ENCODE data around the gene SLC26A8.
A peak's percentile ranks its signal among the peaks of the same experiment; 100 is the strongest.

The SLC26A8 gene

GRCh38 chr6:35906499-35906846 lies 118.0 kb downstream of the SLC26A8 start:
- Histone ChIP-seq H3K79me1 (ENCODE audit: low read length) (peaks cover 2% of the 10 kb centered on the region), H3K36me3 (ENCODE audit: control insufficient read depth in 1 of 2, insufficient read depth in 2 of 2, low read length in 2 of 2) (peaks cover 13 to 21% of the 10 kb centered on the region in 2 experiments)
- no peak for DNase-seq

GRCh38 chr6:35905841-35906498 lies 118.5 kb downstream of the SLC26A8 start:
- H3K4me1 ChIP-seq (ENCODE audit: control insufficient read depth in 1 of 2, insufficient read depth in 2 of 2, low read length in 2 of 2), result peaks cover 0 to 2% of the 10 kb centered on the region in 2 experiments
- H2BK5ac ChIP-seq (ENCODE audit: low read depth, low read length, poor library complexity), result no peak overlapping the region
- H3K23ac ChIP-seq (ENCODE audit: low read length), result no peak overlapping the region
- no peak overlapping the region for H2BK12ac ChIP-seq (ENCODE audit: low read length)
- WGBS (ENCODE audit: extremely low coverage, insufficient coverage, insufficient read length), result no CpG with 5 or more reads among the region's 8 CpGs
- H3K9ac ChIP-seq (ENCODE audit: low read length), result no peak overlapping the region
- H2AK5ac ChIP-seq (ENCODE audit: low read length), result no peak overlapping the region
- H4K91ac ChIP-seq (ENCODE audit: low read depth, low read length), result no peak overlapping the region
- no peak overlapping the region for H3K18ac ChIP-seq (ENCODE audit: low read length)
- no peak overlapping the region for H3K4me3 ChIP-seq (ENCODE audit: low read depth, low read length)
- H4K12ac ChIP-seq (ENCODE audit: low read depth, low read length), result no peak overlapping the region
- H3K4me2 ChIP-seq (ENCODE audit: low read length), result no peak overlapping the region
- peak; percentile 72 to 94 for DNase-seq
- H4K8ac ChIP-seq (ENCODE audit: low read depth, low read length), result no peak overlapping the region
- H2BK120ac ChIP-seq (ENCODE audit: insufficient read depth, low read length, poor library complexity), result no peak overlapping the region
- H3K79me1 ChIP-seq (ENCODE audit: low read length), result peaks cover 2% of the 10 kb centered on the region
- no peaks in the 10 kb centered on the region for H3K27me3 ChIP-seq (ENCODE audit: insufficient read depth, low read length)
- peaks cover 2% of the 10 kb centered on the region for H3K79me2 ChIP-seq (ENCODE audit: control insufficient read depth, insufficient read depth, low read length, poor library complexity)
- H3K9me3 ChIP-seq (ENCODE audit: insufficient read depth, low read depth, low read length), result peaks cover 9% of the 10 kb centered on the region
- H3K14ac ChIP-seq (ENCODE audit: low read length), result no peak overlapping the region
- peaks cover 10 to 20% of the 10 kb centered on the region in 2 experiments for H3K36me3 ChIP-seq (ENCODE audit: control insufficient read depth in 1 of 2, insufficient read depth in 2 of 2, low read length in 2 of 2)
- H2AFZ ChIP-seq (ENCODE audit: insufficient read depth, low read length, poor library complexity), result no peak overlapping the region
- no peak overlapping the region for H3K4ac ChIP-seq (ENCODE audit: low read depth, low read length)
- H3K27ac ChIP-seq (ENCODE audit: low read depth, low read length), result no peak overlapping the region

More at GRCh38 chr6:35906499-35906846, 118.0 kb downstream of the SLC26A8 start:
- Histone ChIP-seq H4K91ac (ENCODE audit: low read depth, low read length) (no peak overlapping the region), H2BK120ac (ENCODE audit: insufficient read depth, low read length, poor library complexity) (no peak overlapping the region), H3K18ac (ENCODE audit: low read length) (no peak overlapping the region), H2AFZ (ENCODE audit: insufficient read depth, low read length, poor library complexity) (no peak overlapping the region), H3K4me1 (ENCODE audit: control insufficient read depth in 1 of 2, insufficient read depth in 2 of 2, low read length in 2 of 2) (peaks cover 0 to 2% of the 10 kb centered on the region in 2 experiments), H3K4ac (ENCODE audit: low read depth, low read length) (no peak overlapping the region), H3K4me3 (ENCODE audit: low read depth, low read length) (no peak overlapping the region), H3K9ac (ENCODE audit: low read length) (no peak overlapping the region), H2BK12ac (ENCODE audit: low read length) (no peak overlapping the region), H4K12ac (ENCODE audit: low read depth, low read length) (no peak overlapping the region), H3K14ac (ENCODE audit: low read length) (no peak overlapping the region), H3K27me3 (ENCODE audit: insufficient read depth, low read length) (no peaks in the 10 kb centered on the region), H2BK5ac (ENCODE audit: low read depth, low read length, poor library complexity) (no peak overlapping the region), H3K27ac (ENCODE audit: low read depth, low read length) (no peak overlapping the region), H2AK5ac (ENCODE audit: low read length) (no peak overlapping the region), H3K23ac (ENCODE audit: low read length) (no peak overlapping the region), H3K79me2 (ENCODE audit: control insufficient read depth, insufficient read depth, low read length, poor library complexity) (peaks cover 2% of the 10 kb centered on the region), H4K8ac (ENCODE audit: low read depth, low read length) (no peak overlapping the region), H3K9me3 (ENCODE audit: insufficient read depth, low read depth, low read length) (peaks cover 9% of the 10 kb centered on the region), H3K4me2 (ENCODE audit: low read length) (no peak overlapping the region)
- WGBS (ENCODE audit: extremely low coverage, insufficient coverage, insufficient read length), result no CpG with 5 or more reads among the region's 2 CpGs

- WGBS (ENCODE audit: extremely low coverage, insufficient coverage, insufficient read length), result 100% methylated on average over 1 of the region's 2 CpGs
These were observed 119.2 kb downstream of the SLC26A8 start for GRCh38 chr6:35905141-35905785.

GRCh38 chr6:35903679-35904078 lies 120.8 kb downstream of the SLC26A8 start:
- Histone ChIP-seq H4K91ac (ENCODE audit: low read depth, low read length) (no peak overlapping the region), H3K79me2 (ENCODE audit: control insufficient read depth, insufficient read depth, low read length, poor library complexity) (peaks cover 2% of the 10 kb centered on the region), H3K36me3 (ENCODE audit: control insufficient read depth in 1 of 2, insufficient read depth in 2 of 2, low read length in 2 of 2) (peaks cover 2 to 8% of the 10 kb centered on the region in 2 experiments), H2BK12ac (ENCODE audit: low read length) (no peak overlapping the region), H3K23ac (ENCODE audit: low read length) (no peak overlapping the region), H3K4me2 (ENCODE audit: low read length) (no peak overlapping the region), H3K4me3 (ENCODE audit: low read depth, low read length) (no peak overlapping the region), H2BK120ac (ENCODE audit: insufficient read depth, low read length, poor library complexity) (no peak overlapping the region), H3K4me1 (ENCODE audit: control insufficient read depth in 1 of 2, insufficient read depth in 2 of 2, low read length in 2 of 2) (peaks cover 0 to 2% of the 10 kb centered on the region in 2 experiments), H3K18ac (ENCODE audit: low read length) (no peak overlapping the region), H3K9ac (ENCODE audit: low read length) (no peak overlapping the region), H2AK5ac (ENCODE audit: low read length) (no peak overlapping the region), H4K8ac (ENCODE audit: low read depth, low read length) (no peak overlapping the region), H3K27me3 (ENCODE audit: insufficient read depth, low read length) (no peaks in the 10 kb centered on the region), H3K27ac (ENCODE audit: low read depth, low read length) (no peak overlapping the region), H3K9me3 (ENCODE audit: insufficient read depth, low read depth, low read length) (peaks cover 2% of the 10 kb centered on the region), H2AFZ (ENCODE audit: insufficient read depth, low read length, poor library complexity) (no peak overlapping the region), H3K14ac (ENCODE audit: low read length) (no peak overlapping the region), H3K4ac (ENCODE audit: low read depth, low read length) (peak overlapping the region; percentile 69), H2BK5ac (ENCODE audit: low read depth, low read length, poor library complexity) (no peak overlapping the region), H4K12ac (ENCODE audit: low read depth, low read length) (no peak overlapping the region), H3K79me1 (ENCODE audit: low read length) (peaks cover 2% of the 10 kb centered on the region)
- no CpG with 5 or more reads among the region's 4 CpGs for WGBS (ENCODE audit: extremely low coverage, insufficient coverage, insufficient read length)
- no peak for DNase-seq

More at GRCh38 chr6:35905141-35905785, 119.2 kb downstream of the SLC26A8 start:
- Histone ChIP-seq H3K14ac (ENCODE audit: low read length) (no peak overlapping the region), H2AK5ac (ENCODE audit: low read length) (no peak overlapping the region), H3K36me3 (ENCODE audit: control insufficient read depth in 1 of 2, insufficient read depth in 2 of 2, low read length in 2 of 2) (peaks cover 10 to 18% of the 10 kb centered on the region in 2 experiments), H4K12ac (ENCODE audit: low read depth, low read length) (no peak overlapping the region), H3K9ac (ENCODE audit: low read length) (no peak overlapping the region), H2BK12ac (ENCODE audit: low read length) (no peak overlapping the region), H3K9me3 (ENCODE audit: insufficient read depth, low read depth, low read length) (peaks cover 9% of the 10 kb centered on the region), H4K8ac (ENCODE audit: low read depth, low read length) (no peak overlapping the region), H3K27ac (ENCODE audit: low read depth, low read length) (no peak overlapping the region), H3K23ac (ENCODE audit: low read length) (no peak overlapping the region), H3K27me3 (ENCODE audit: insufficient read depth, low read length) (no peaks in the 10 kb centered on the region), H3K18ac (ENCODE audit: low read length) (no peak overlapping the region), H2BK5ac (ENCODE audit: low read depth, low read length, poor library complexity) (no peak overlapping the region), H4K91ac (ENCODE audit: low read depth, low read length) (no peak overlapping the region), H3K4me1 (ENCODE audit: control insufficient read depth in 1 of 2, insufficient read depth in 2 of 2, low read length in 2 of 2) (peaks cover 0 to 2% of the 10 kb centered on the region in 2 experiments), H3K79me1 (ENCODE audit: low read length) (peaks cover 2% of the 10 kb centered on the region), H3K79me2 (ENCODE audit: control insufficient read depth, insufficient read depth, low read length, poor library complexity) (peaks cover 2% of the 10 kb centered on the region), H2BK120ac (ENCODE audit: insufficient read depth, low read length, poor library complexity) (no peak overlapping the region), H3K4me3 (ENCODE audit: low read depth, low read length) (no peak overlapping the region), H2AFZ (ENCODE audit: insufficient read depth, low read length, poor library complexity) (no peak overlapping the region), H3K4ac (ENCODE audit: low read depth, low read length) (no peak overlapping the region), H3K4me2 (ENCODE audit: low read length) (no peak overlapping the region)
- DNase-seq, result no peak

Measured in trophoblast cell (in vitro differentiated cells and primary cell).